Measurements from ENCODE around the gene P2RX6. TPM values are rescaled to one million over a fixed set of nuclear protein-coding genes. Genes with fewer than 3 reads are reported as not detected.
A peak's percentile ranks its signal among the peaks of the same experiment; 100 is the strongest.

P2RX6 gene
- total RNA-seq, 2 experiments from 2014 or later, result 0.14 to 0.69 TPM

GRCh38 chr22:21054046-21054713, 39.2 kb downstream of the P2RX6 start:
- intact Hi-C loops (cut with DNase I, micrococcal nuclease), result no loop called here
- H3K27me3 Mint-ChIP-seq, result no peaks in the 10 kb centered on the region
- Histone ChIP-seq H3K4me3 (ENCODE audit: low read length) (no peak overlapping the region), H3K27ac (ENCODE audit: low read depth in 1 of 2, low read length in 2 of 2) (no peak overlapping the region), H3K36me3 (ENCODE audit: insufficient read depth, low read length) (no peaks in the 10 kb centered on the region), H3K4me1 (ENCODE audit: insufficient read depth, low read length) (peaks cover 18% of the 10 kb centered on the region), H3K27me3 (ENCODE audit: control insufficient read depth in 1 of 2, insufficient read depth in 2 of 2, low read length in 2 of 2) (no peaks in the 10 kb centered on the region), H3K9me3 (ENCODE audit: control insufficient read depth in 1 of 2, insufficient read depth in 1 of 2, low read length in 2 of 2) (no peaks in the 10 kb centered on the region)
- no peaks in the 10 kb centered on the region for H3K36me3 Mint-ChIP-seq (ENCODE audit: low read depth)
- POLR2A ChIA-PET, result no interaction called here
- DNase-seq (no peak), ATAC-seq (ENCODE audit: poor library complexity) (no peak)
- H3K9me3 Mint-ChIP-seq, result no peaks in the 10 kb centered on the region
- peaks cover 15% of the 10 kb centered on the region for H3K4me1 Mint-ChIP-seq (ENCODE audit: low read depth)
- no peak overlapping the region for H3K27ac Mint-ChIP-seq
- CTCF ChIA-PET, result no interaction called here
- TF ChIP-seq, protein P1, sequence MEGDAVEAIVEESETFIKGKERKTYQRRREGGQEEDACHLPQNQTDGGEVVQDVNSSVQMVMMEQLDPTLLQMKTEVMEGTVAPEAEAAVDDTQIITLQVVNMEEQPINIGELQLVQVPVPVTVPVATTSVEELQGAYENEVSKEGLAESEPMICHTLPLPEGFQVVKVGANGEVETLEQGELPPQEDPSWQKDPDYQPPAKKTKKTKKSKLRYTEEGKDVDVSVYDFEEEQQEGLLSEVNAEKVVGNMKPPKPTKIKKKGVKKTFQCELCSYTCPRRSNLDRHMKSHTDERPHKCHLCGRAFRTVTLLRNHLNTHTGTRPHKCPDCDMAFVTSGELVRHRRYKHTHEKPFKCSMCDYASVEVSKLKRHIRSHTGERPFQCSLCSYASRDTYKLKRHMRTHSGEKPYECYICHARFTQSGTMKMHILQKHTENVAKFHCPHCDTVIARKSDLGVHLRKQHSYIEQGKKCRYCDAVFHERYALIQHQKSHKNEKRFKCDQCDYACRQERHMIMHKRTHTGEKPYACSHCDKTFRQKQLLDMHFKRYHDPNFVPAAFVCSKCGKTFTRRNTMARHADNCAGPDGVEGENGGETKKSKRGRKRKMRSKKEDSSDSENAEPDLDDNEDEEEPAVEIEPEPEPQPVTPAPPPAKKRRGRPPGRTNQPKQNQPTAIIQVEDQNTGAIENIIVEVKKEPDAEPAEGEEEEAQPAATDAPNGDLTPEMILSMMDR (IDR thresholded peaks at IDR 0.05), result no peak
- no peak overlapping the region for H3K4me3 Mint-ChIP-seq

DNA sequence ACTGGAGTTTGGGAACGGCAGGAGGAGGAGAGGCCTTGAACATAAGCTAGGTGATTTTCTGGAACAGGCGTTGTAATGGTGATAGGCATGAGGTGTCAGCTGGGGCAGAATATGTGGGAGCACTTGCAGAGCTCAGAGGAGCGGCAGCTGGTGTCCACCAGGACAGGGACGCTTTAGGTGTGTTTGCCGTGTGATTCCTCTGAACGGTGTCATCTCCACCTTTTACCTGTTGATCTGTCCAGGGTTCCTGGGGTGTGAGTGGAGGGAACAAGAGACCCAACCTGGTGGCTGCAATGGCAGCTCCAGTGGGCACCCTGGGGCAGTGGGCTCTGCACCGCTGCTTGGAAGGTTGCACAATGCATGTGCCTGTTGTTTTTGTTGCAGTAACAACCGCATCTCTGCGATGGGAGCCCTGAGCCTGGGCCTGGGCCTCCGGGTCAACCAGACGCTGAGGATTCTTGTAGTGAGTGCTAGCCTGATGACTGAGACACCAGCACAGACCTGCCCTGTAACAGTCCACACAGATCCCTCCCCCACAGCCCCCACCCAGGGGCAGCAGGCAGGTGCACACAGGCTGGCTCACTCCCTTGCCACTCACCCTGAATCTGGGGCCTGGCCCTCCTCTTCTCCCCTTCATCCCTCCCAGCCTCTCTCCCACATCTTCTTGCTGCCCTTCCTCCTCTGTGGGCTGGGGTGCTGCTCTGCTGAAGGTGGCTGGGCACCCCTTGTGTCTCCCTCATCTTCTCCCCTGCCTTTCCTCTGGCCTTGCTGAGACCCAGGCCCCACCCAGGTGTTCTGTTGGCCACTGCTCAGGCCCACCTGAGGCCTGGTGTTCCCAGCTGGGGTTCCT, 40.0 kb downstream of the P2RX6 start:
- no peaks in the 10 kb centered on the region for H3K9me3 ChIP-seq (ENCODE audit: control insufficient read depth in 1 of 2, insufficient read depth in 1 of 2, low read length in 2 of 2)
- TF ChIP-seq, protein P1 (IDR thresholded peaks at IDR 0.05), result no peak
- no peaks in the 10 kb centered on the region for H3K36me3 Mint-ChIP-seq (ENCODE audit: low read depth)
- H3K27ac ChIP-seq (ENCODE audit: low read depth in 1 of 2, low read length in 2 of 2), result no peak overlapping the region
- CTCF ChIA-PET, result no interaction called here
- H3K27me3 ChIP-seq (ENCODE audit: control insufficient read depth in 1 of 2, insufficient read depth in 2 of 2, low read length in 2 of 2), result no peaks in the 10 kb centered on the region
- ATAC-seq (ENCODE audit: poor library complexity), result no peak
- peaks cover 15% of the 10 kb centered on the region for H3K4me1 Mint-ChIP-seq (ENCODE audit: low read depth)
- peak in 1 of 14 experiments; percentile 8 for DNase-seq
- POLR2A ChIA-PET, result no interaction called here
- H3K4me3 Mint-ChIP-seq, result no peak overlapping the region
- no peaks in the 10 kb centered on the region for H3K36me3 ChIP-seq (ENCODE audit: insufficient read depth, low read length)
- H3K4me1 ChIP-seq (ENCODE audit: insufficient read depth, low read length), result peaks cover 18% of the 10 kb centered on the region
- H3K27me3 Mint-ChIP-seq, result no peaks in the 10 kb centered on the region
- intact Hi-C loops (cut with DNase I, micrococcal nuclease), result no loop called here
- no peaks in the 10 kb centered on the region for H3K9me3 Mint-ChIP-seq
- H3K4me3 ChIP-seq (ENCODE audit: low read length), result no peak overlapping the region
- no peak overlapping the region for H3K27ac Mint-ChIP-seq

GRCh38 chr22:21055564-21055834, 40.5 kb downstream of the P2RX6 start:
- ATAC-seq (ENCODE audit: poor library complexity) (no peak), DNase-seq (no peak)
- H3K4me3 Mint-ChIP-seq, result no peak overlapping the region
- Histone ChIP-seq H3K4me3 (ENCODE audit: low read length) (no peak overlapping the region), H3K27ac (ENCODE audit: low read depth in 1 of 2, low read length in 2 of 2) (no peak overlapping the region), H3K9me3 (ENCODE audit: control insufficient read depth in 1 of 2, insufficient read depth in 1 of 2, low read length in 2 of 2) (no peaks in the 10 kb centered on the region), H3K4me1 (ENCODE audit: insufficient read depth, low read length) (peaks cover 18% of the 10 kb centered on the region), H3K27me3 (ENCODE audit: control insufficient read depth in 1 of 2, insufficient read depth in 2 of 2, low read length in 2 of 2) (no peaks in the 10 kb centered on the region), H3K36me3 (ENCODE audit: insufficient read depth, low read length) (no peaks in the 10 kb centered on the region)
- peaks cover 15% of the 10 kb centered on the region for H3K4me1 Mint-ChIP-seq (ENCODE audit: low read depth)
- ChIA-PET POLR2A (no interaction called here), CTCF (no interaction called here)
- intact Hi-C loops (cut with DNase I, micrococcal nuclease), result no loop called here
- H3K9me3 Mint-ChIP-seq, result no peaks in the 10 kb centered on the region
- no peak overlapping the region for H3K27ac Mint-ChIP-seq
- TF ChIP-seq, protein P1 (IDR thresholded peaks at IDR 0.05), result no peak
- no peaks in the 10 kb centered on the region for H3K36me3 Mint-ChIP-seq (ENCODE audit: low read depth)
- no peaks in the 10 kb centered on the region for H3K27me3 Mint-ChIP-seq
